CD4-positive, alpha-beta T cell treated with Interleukin-17A for 1 hour (primary cell): ENCODE results near the gene ABCB4.
"Not testable (repeated sequence)": the region's sequence is repeated elsewhere in the genome, so short reads cannot be mapped to it uniquely, and the experiment has no call there.

Source experiments
- DNase-seq: peaks from one replicate; pipeline ENCODE4 v3.0.0-alpha.2; 2020

ABCB4 gene

GRCh38 chr7:87474533-87475358 lies 734 bp downstream of the ABCB4 start:
- DNase-seq = peak; percentile 30

- DNase-seq = no peak
These were observed 1.5 kb downstream of the ABCB4 start for GRCh38 chr7:87473986-87474385.

GRCh38 chr7:87473192-87473591 lies 2.3 kb downstream of the ABCB4 start:
- no peak for DNase-seq

- DNase-seq = no peak
These were observed 4.0 kb downstream of the ABCB4 start for GRCh38 chr7:87471473-87471872.

GRCh38 chr7:87469204-87469603 lies 6.3 kb downstream of the ABCB4 start:
- DNase-seq = not testable (repeated sequence)

GRCh38 chr7:87465534-87465880 lies 10.0 kb downstream of the ABCB4 start:
- DNase-seq = not testable (repeated sequence)

- DNase-seq = not testable (repeated sequence)
These were observed 10.5 kb downstream of the ABCB4 start for GRCh38 chr7:87464830-87465533.

GRCh38 chr7:87463982-87464381 lies 11.5 kb downstream of the ABCB4 start:
- DNase-seq = no peak

- DNase-seq = not testable (repeated sequence)
These were observed 15.0 kb downstream of the ABCB4 start for GRCh38 chr7:87460444-87460843.

GRCh38 chr7:87459941-87460340 lies 15.5 kb downstream of the ABCB4 start:
- DNase-seq = no peak

- DNase-seq = no peak
These were observed 17.3 kb downstream of the ABCB4 start for GRCh38 chr7:87458148-87458547.

- DNase-seq = no peak
These were observed 19.2 kb downstream of the ABCB4 start for GRCh38 chr7:87456247-87456646.

- DNase-seq = no peak
These were observed 23.2 kb downstream of the ABCB4 start for GRCh38 chr7:87452279-87452678.

- DNase-seq = no peak
These were observed 24.3 kb downstream of the ABCB4 start for GRCh38 chr7:87451187-87451586.

- DNase-seq = no peak
These were observed 24.8 kb downstream of the ABCB4 start for GRCh38 chr7:87450706-87451105.

GRCh38 chr7:87448388-87448787 lies 27.1 kb downstream of the ABCB4 start:
- no peak for DNase-seq

- no peak for DNase-seq
These were observed 28.3 kb downstream of the ABCB4 start for GRCh38 chr7:87447116-87447635.

- DNase-seq = no peak
These were observed 29.6 kb downstream of the ABCB4 start for GRCh38 chr7:87445897-87446296.

- no peak for DNase-seq
These were observed 39.9 kb downstream of the ABCB4 start for GRCh38 chr7:87435546-87435945.

- no peak for DNase-seq
These were observed 42.9 kb downstream of the ABCB4 start for GRCh38 chr7:87432536-87432935.

GRCh38 chr7:87427288-87427687 lies 48.2 kb downstream of the ABCB4 start:
- DNase-seq = no peak

- no peak for DNase-seq
These were observed 49.3 kb downstream of the ABCB4 start for GRCh38 chr7:87426160-87426559.

GRCh38 chr7:87424075-87424474 lies 51.4 kb downstream of the ABCB4 start:
- no peak for DNase-seq

- no peak for DNase-seq
These were observed 55.3 kb downstream of the ABCB4 start for GRCh38 chr7:87420173-87420572.
